HepG2 (cell line): Measurements from ENCODE around the gene TBC1D16. TPM values are rescaled to one million over a fixed set of nuclear protein-coding genes. Genes with fewer than 3 reads are reported as not detected.
A peak's percentile ranks its signal among the peaks of the same experiment; 100 is the strongest.

Source experiments
- ADNP ChIP-seq: sonication (generic); formaldehyde crosslinking; IDR thresholded peaks from 2 replicates; pipeline ENCODE4 v1.4.0; 2020; ENCODE audit warnings: missing genetic modification reagents
- CTCF ChIP-seq: sonication (generic); formaldehyde crosslinking; IDR thresholded peaks from 2 replicates; pipeline ENCODE4 v1.5.0; 2020; ENCODE audit warnings: mild to moderate bottlenecking, missing genetic modification reagents, moderate library complexity
- DPF2 ChIP-seq: sonication (generic); formaldehyde crosslinking; IDR thresholded peaks from 2 replicates; pipeline ENCODE4 v1.4.0; 2020; ENCODE audit warnings: mild to moderate bottlenecking, low read depth, missing genetic modification reagents, borderline replicate concordance
- FOXA1 ChIP-seq, 2 experiments: fragments of 450-650 bp in 1 of 2; sonication (generic) in 1 of 2; formaldehyde crosslinking in 1 of 2; IDR thresholded peaks; 2 replicates each; pipeline versions ENCODE4 v1.4.0 to v1.6.1; 2016 to 2020; ENCODE audit warnings: missing genetic modification reagents in 1 of 2
- GATAD2A ChIP-seq: IDR thresholded peaks from 2 replicates; pipeline ENCODE4 v1.6.1; 2016
- HNF4A ChIP-seq: sonication (generic); formaldehyde crosslinking; IDR thresholded peaks from 2 replicates; pipeline ENCODE4 v1.4.0; 2020; ENCODE audit warnings: missing genetic modification reagents
- MAFF ChIP-seq: IDR thresholded peaks from 2 replicates; pipeline ENCODE4 v1.6.1; 2011; ENCODE audit warnings: low read depth, low read length, improper control_type of control experiment
- RAD21 ChIP-seq: fragments of 450-650 bp; formaldehyde crosslinking; IDR thresholded peaks from 2 replicates; pipeline ENCODE4 v1.5.0; 2020; ENCODE audit warnings: mild to moderate bottlenecking
- RXRB ChIP-seq: IDR thresholded peaks from 2 replicates; pipeline ENCODE4 v1.6.1; 2016; ENCODE audit warnings: borderline replicate concordance, missing genetic modification reagents, missing compliant biosample characterization
- SAP130 ChIP-seq: IDR thresholded peaks from 2 replicates; pipeline ENCODE4 v1.6.1; 2016; ENCODE audit warnings: low read depth
- SPEN ChIP-seq: sonication (generic); formaldehyde crosslinking; IDR thresholded peaks from 2 replicates; pipeline ENCODE4 v1.5.1; 2020; ENCODE audit warnings: low read depth, mild to moderate bottlenecking, missing genetic modification reagents
- TARDBP ChIP-seq: sonication (generic); formaldehyde crosslinking; IDR thresholded peaks from 2 replicates; pipeline ENCODE4 v1.8.0; 2022; ENCODE audit warnings: mild to moderate bottlenecking, missing genetic modification reagents
- ZFX ChIP-seq: sonication (generic); formaldehyde crosslinking; IDR thresholded peaks from 2 replicates; pipeline ENCODE4 v1.4.0; 2020; ENCODE audit warnings: mild to moderate bottlenecking, low read depth, missing genetic modification reagents, moderate library complexity
- ZNF263 ChIP-seq: sonication (generic); formaldehyde crosslinking; IDR thresholded peaks from 2 replicates; pipeline ENCODE4 v1.4.0; 2020; ENCODE audit warnings: missing genetic modification reagents
- ZNF563 ChIP-seq: sonication (generic); formaldehyde crosslinking; IDR thresholded peaks from 2 replicates; pipeline ENCODE4 v1.8.0; 2022; ENCODE audit warnings: mild to moderate bottlenecking, moderate library complexity, missing genetic modification reagents
- ZNF691 ChIP-seq: sonication (generic); formaldehyde crosslinking; IDR thresholded peaks from 2 replicates; pipeline ENCODE4 v1.4.0; 2020; ENCODE audit warnings: missing genetic modification reagents, low read depth, mild to moderate bottlenecking, borderline replicate concordance
- ZSCAN12 ChIP-seq: sonication (generic); formaldehyde crosslinking; IDR thresholded peaks from 2 replicates; pipeline ENCODE4 v1.9.0; 2021; ENCODE audit warnings: mild to moderate bottlenecking, missing genetic modification reagents
- ZSCAN25 ChIP-seq: sonication (generic); formaldehyde crosslinking; IDR thresholded peaks from 2 replicates; pipeline ENCODE4 v1.8.0; 2022; ENCODE audit warnings: mild to moderate bottlenecking, missing genetic modification reagents
- polyA plus RNA-seq, 8 experiments: library from polyadenylated mRNA; depleted of rRNA in 3 of 8; stranded (reverse) in 7 of 8; unstranded in 1 of 8; fragments of >200 nt; fragmentation: Illumina TruSeq in 4 of 8; extraction: Trizol in 4 of 8; gene quantifications; 2 replicates each; pipeline versions ENCODE4 v1.2.1 to v1.2.3, GENCODE V29; 2011 to 2016; ENCODE audit warnings: low read depth in 4 of 8, missing spikeins in 1 of 8, mixed read lengths in 1 of 8; ENCODE audit not compliant: insufficient read depth in 1 of 8
- total RNA-seq, 5 experiments: library from RNA; depleted of rRNA; stranded (reverse); fragments of >200 nt; fragmentation: Illumina TruSeq; extraction: Trizol; gene quantifications; 2 replicates each; pipeline ENCODE4 v1.2.3, GENCODE V29; 2016; ENCODE audit warnings: low read depth in 1 of 5
- TF ChIP-seq, protein P1 (sequence below): sonication (generic); formaldehyde crosslinking; IDR thresholded peaks from 2 replicates; pipeline ENCODE4 v1.8.0; 2022; ENCODE audit warnings: missing genetic modification reagents, mild to moderate bottlenecking, moderate library complexity, borderline replicate concordance
- TF ChIP-seq, protein P2 (sequence below): sonication (generic); formaldehyde crosslinking; IDR thresholded peaks from 2 replicates; pipeline ENCODE4 v1.4.0; 2020; ENCODE audit warnings: missing genetic modification reagents

TBC1D16 gene
- total and polyA plus RNA-seq, 2 of the 13 experiments (the other 11 are each of a cell fraction or from before 2014, with no cell fraction given): 14.9 to 24.9 TPM

DNA sequence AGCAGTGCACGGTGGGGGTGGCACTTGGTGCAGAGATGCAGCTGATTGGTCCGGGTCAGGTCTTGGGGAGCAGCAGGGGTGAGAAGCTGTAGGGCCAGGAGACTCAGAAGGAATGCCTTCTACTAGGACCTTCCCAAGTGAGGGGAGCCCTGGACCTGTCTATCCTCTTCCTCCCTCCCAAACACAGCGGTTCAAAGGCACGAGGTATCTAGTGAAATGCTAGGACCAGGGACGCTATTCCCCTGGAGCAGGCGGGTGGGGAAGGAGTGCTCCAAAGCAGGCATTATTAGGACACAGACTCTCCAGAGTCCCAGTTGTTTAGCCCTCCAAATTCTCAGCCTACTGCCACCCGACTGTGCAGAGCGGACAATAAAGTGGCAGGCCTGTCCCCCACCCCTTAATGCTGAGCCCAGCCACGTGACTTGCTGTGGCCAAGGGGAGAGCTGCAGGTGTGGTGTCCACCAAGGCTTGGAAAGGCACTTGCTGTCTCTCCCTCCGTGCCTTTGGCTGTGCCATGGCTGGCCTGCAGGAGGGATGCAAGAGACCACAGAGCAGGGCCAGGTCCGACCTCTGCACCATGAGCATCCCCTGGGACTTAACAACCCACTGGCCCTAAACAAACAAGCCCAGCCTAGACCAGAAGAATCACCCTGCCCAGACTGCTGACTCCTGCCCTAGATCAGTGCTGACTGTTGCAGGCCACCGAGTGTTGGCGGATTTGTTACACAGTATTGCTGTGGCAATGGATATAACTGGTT, 97.2 kb downstream of the TBC1D16 start (continued):
- peak; percentile 39; the same call in 1 of the 2 replicates for TF ChIP-seq CTCF
- TF ChIP-seq ZNF263 (CRISPR knock-in tag): no peak
- TF ChIP-seq FOXA1 (IDR thresholded peaks at IDR 0.05): no peak
- TF ChIP-seq FOXA1 (CRISPR knock-in tag; IDR thresholded peaks at IDR 0.05): peak; percentile 86
- TF ChIP-seq RAD21: peak; percentile 52; the same call in 1 of the 2 replicates
- no peak for TF ChIP-seq ADNP (CRISPR knock-in tag)
- TF ChIP-seq ZNF563: no peak
- peak; percentile 71 for TF ChIP-seq HNF4A (CRISPR knock-in tag)
- TF ChIP-seq, protein P1, sequence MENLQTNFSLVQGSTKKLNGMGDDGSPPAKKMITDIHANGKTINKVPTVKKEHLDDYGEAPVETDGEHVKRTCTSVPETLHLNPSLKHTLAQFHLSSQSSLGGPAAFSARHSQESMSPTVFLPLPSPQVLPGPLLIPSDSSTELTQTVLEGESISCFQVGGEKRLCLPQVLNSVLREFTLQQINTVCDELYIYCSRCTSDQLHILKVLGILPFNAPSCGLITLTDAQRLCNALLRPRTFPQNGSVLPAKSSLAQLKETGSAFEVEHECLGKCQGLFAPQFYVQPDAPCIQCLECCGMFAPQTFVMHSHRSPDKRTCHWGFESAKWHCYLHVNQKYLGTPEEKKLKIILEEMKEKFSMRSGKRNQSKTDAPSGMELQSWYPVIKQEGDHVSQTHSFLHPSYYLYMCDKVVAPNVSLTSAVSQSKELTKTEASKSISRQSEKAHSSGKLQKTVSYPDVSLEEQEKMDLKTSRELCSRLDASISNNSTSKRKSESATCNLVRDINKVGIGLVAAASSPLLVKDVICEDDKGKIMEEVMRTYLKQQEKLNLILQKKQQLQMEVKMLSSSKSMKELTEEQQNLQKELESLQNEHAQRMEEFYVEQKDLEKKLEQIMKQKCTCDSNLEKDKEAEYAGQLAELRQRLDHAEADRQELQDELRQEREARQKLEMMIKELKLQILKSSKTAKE (CRISPR knock-in tag): peak; percentile 36; the same call in 1 of the 2 replicates
- peak; percentile 78; the same call in 1 of the 2 replicates for TF ChIP-seq ZSCAN25
- TF ChIP-seq GATAD2A (CRISPR knock-in tag): 0 out of 2 replicates have a peak, but pooled peaks have one; percentile 16
- no peak for TF ChIP-seq ZSCAN12 (CRISPR knock-in tag)
- TF ChIP-seq SAP130 (CRISPR knock-in tag): peak; percentile 51; the same call in 1 of the 2 replicates
- TF ChIP-seq RXRB (CRISPR knock-in tag): peak; percentile 60; the same call in 1 of the 2 replicates
- 0 out of 2 replicates have a peak, but pooled peaks have one; percentile 38 for TF ChIP-seq SPEN
- TF ChIP-seq ZFX: peak; percentile 35; the same call in 1 of the 2 replicates
- 0 out of 2 replicates have a peak, but pooled peaks have one; percentile 26 for TF ChIP-seq DPF2 (CRISPR knock-in tag)
- peak; percentile 17; the same call in 1 of the 2 replicates for TF ChIP-seq MAFF
- TF ChIP-seq TARDBP: peak; percentile 40; the same call in 1 of the 2 replicates
- TF ChIP-seq, protein P2, sequence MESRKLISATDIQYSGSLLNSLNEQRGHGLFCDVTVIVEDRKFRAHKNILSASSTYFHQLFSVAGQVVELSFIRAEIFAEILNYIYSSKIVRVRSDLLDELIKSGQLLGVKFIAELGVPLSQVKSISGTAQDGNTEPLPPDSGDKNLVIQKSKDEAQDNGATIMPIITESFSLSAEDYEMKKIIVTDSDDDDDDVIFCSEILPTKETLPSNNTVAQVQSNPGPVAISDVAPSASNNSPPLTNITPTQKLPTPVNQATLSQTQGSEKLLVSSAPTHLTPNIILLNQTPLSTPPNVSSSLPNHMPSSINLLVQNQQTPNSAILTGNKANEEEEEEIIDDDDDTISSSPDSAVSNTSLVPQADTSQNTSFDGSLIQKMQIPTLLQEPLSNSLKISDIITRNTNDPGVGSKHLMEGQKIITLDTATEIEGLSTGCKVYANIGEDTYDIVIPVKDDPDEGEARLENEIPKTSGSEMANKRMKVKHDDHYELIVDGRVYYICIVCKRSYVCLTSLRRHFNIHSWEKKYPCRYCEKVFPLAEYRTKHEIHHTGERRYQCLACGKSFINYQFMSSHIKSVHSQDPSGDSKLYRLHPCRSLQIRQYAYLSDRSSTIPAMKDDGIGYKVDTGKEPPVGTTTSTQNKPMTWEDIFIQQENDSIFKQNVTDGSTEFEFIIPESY (CRISPR knock-in tag): peak; percentile 100
- peak; percentile 45; the same call in 1 of the 2 replicates for TF ChIP-seq ZNF691
